ENCODE data around the gene FSCN2. TPM values are rescaled to one million over a fixed set of nuclear protein-coding genes. Genes with fewer than 3 reads are reported as not detected.

Gene FSCN2, protein sequence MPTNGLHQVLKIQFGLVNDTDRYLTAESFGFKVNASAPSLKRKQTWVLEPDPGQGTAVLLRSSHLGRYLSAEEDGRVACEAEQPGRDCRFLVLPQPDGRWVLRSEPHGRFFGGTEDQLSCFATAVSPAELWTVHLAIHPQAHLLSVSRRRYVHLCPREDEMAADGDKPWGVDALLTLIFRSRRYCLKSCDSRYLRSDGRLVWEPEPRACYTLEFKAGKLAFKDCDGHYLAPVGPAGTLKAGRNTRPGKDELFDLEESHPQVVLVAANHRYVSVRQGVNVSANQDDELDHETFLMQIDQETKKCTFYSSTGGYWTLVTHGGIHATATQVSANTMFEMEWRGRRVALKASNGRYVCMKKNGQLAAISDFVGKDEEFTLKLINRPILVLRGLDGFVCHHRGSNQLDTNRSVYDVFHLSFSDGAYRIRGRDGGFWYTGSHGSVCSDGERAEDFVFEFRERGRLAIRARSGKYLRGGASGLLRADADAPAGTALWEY
- 0.25 and 1.1 TPM in 2 replicates for total RNA-seq

DNA sequence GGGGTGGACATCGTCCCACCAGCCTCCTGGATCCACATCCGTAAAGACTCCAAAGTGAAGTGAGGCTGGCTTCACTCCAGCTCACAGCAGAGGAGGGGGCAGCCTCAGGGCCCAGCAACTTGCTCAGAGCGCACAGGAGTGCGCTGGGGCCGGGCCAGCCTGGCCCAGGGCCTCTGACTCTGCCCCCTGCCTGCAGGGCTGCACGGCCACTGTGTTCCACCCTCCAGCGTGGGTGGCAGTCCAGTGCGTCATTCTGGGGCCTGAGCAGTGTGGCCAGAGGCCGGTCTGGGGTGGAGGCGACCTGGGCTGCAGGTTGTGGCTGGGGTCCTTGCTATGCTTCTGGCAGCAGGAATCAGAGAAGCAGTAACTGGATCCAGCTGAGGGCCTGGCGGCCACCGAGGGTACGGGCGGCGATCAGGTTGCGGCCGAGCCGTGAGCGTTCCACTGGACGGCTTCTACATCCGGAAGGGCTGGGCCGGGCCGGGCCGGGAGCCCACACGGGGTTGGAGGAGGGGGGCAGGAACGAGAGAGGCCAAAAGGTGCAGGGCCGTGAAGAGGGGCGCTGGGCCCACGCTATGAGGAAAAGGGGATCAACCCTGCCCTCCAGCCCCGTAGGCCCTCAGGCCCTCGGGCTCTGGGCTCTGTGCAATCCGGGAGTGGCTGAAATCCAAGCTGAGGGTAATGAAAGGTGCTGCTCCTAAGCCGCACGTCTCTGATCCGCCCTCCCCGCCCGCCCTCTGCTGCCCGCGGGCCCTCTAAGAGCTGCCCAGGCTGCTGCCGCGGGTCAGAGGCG lies at the start of gene FSCN2:
Gene FSCN2 (plus strand): TSS at position 787 of the 793 bp plus-strand sequence. CDS start 155 bp downstream, outside the sequence.

GRCh38 chr17:81512562-81513371 lies 15.4 kb upstream of the FSCN2 start, which contains the start of gene ACTG1:
ACTG1 (minus strand) TSS chr17:81512799; CDS start chr17:81512354, 445 bp downstream.

DNA sequence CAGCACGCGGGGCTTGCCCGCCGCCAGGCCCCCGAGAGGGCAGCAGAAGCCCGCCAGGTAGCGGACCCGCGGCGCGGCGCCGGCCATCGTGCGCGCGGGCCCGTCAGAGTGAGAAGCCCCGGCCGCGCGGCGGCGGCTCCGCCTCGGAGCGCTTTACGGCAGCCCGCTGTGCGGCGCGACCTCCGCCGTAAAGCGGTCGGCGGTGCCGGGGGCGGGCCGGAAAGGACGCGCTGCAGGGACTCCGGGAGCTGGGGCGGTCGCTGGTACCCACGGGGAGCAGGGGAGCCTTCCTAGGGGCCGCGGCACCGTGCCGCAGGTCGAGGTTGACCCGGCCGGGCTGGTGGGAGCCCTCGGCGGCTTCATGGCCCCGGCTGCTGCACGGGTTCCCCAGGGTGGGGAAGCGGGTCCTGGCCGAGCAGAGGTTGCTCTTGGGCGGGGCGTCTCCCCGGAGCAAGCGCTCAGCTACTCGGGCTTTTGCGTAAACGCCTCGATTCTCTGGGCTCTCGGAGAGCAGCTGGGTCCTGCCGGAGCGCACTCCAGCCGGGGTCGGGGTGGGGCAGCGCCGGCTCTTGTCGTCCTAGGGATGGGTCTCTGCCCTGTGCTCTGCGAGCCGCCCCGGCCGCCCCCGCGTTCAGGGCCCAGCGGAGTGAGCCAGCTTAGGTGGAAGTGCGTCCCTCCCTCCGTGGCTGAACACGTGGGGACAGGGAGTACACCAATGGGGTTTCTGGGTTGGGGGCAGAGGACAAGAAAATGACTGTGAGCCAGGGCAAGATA lies 24.3 kb downstream of the FSCN2 start, which contains the start of gene FAAP100:
Gene FAAP100 (minus strand): TSS at position 110 of the 774 bp plus-strand sequence. CDS start 23 bp downstream, at position 87.

Other genes starting within 250 kb of the FSCN2 start
- 108 and 127 TPM in 2 replicates for gene SLC38A10, start 233.1 kb upstream of the FSCN2 start, total RNA-seq
- 26.9 and 29.2 TPM in 2 replicates for gene BAHCC1, start 132.9 kb upstream of the FSCN2 start, total RNA-seq
- gene ACTG1, start 15.6 kb upstream of the FSCN2 start, total RNA-seq, result 4,782 and 5,091 TPM in 2 replicates
- 27.2 and 29.4 TPM in 2 replicates for gene FAAP100, start 24.0 kb downstream of the FSCN2 start, total RNA-seq
- 33.5 and 42.5 TPM in 2 replicates for gene NPLOC4, start 108.7 kb downstream of the FSCN2 start, total RNA-seq
- gene TSPAN10, start 108.8 kb downstream of the FSCN2 start, total RNA-seq, result 0.75 and 1.1 TPM in 2 replicates
- 0.98 TPM in 1 of 2 replicates, not detected in the other for gene PDE6G, start 128.2 kb downstream of the FSCN2 start, total RNA-seq
- gene OXLD1, start 138.2 kb downstream of the FSCN2 start, total RNA-seq, result 33.4 and 34.4 TPM in 2 replicates
- gene CCDC137, start 138.4 kb downstream of the FSCN2 start, total RNA-seq, result 6.7 and 7.5 TPM in 2 replicates
- 23.2 and 26.5 TPM in 2 replicates for gene ARL16, start 155.4 kb downstream of the FSCN2 start, total RNA-seq
- 62.0 and 64.1 TPM in 2 replicates for gene HGS, start 155.6 kb downstream of the FSCN2 start, total RNA-seq
- 52.2 and 52.5 TPM in 2 replicates for gene MRPL12, start 175.0 kb downstream of the FSCN2 start, total RNA-seq
- 4.2 and 5.9 TPM in 2 replicates for gene SLC25A10, start 183.9 kb downstream of the FSCN2 start, total RNA-seq